ENCODE results near the gene KRTAP10-7.
A peak's percentile ranks its signal among the peaks of the same experiment; 100 is the strongest.
"Not testable (repeated sequence)": the region's sequence is repeated elsewhere in the genome, so short reads cannot be mapped to it uniquely, and the experiment has no call there.

Gene KRTAP10-7

DNA sequence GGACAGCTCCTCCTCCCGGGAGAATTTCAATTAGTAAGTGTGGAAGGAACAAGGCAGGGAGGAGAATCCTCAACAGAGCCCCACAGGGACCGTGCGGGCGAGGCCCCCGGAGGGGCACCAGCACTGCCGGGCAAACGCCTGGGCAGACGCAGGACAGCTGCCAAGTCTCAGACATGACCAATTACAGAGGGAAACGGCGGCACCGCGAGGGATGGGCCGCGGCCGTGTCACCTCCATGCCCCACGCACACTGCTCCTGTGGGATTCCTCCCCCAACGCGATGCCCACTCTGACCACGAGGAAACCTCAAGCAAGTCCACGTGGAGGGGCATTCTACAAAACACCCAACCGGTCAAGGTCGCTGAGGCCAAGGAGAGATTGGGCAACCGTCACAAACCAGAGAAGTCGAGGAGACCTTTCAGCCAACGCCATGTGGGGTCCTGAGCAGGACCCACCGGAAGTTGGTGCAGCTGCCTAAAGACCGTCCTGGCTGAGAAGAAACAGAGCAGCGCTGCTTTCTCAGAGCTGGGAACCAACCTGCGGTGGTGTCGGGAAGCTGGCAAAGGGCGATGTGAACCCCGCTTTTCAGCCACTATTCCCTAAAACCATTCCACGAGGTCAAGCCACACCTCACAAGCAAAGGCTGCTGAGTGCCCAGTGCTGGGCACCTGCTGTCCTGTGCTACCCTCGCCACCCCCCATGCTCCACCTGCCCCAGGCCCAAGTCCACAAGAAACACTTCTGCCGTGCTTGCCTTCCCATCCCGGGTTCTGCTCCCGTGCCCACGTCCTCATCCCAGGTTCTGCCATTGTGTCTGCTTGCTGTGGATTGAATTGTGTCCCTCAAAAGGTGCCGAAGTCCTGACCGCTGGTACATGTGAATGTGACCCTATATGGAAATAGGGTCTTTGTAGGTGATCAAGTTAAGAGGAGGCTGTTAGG, 28.3 kb upstream of the KRTAP10-7 start:
- DNase-seq (ENCODE audit: low read depth), result no peak

DNA sequence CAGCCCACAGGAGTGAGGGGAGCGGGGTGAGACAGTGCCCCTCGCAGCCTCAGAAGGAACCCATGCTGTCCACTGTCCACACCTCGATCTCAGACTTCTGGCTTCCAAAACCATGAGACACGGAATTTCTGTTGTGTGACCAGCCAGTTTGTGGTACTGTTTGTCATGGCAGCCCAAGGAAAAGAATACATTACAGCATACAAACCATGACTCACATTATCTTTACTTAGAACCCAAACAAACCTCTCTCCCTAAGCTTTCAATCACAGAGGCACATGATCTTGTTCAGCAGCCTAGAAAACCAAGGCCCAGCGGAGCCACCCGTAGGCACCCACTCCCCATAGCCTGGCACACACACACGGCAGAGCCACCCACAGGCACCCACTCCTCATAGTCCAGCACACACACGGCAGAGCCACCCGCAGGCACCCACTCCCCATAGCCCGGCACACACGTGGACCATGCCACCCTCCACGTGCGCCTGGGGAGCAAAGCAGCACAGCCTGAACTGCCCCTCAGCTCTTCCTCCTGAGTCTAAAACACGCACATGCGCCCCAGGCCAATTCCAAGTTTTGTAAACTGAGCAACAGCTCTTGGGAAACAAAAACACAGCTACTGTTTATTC, 27.3 kb upstream of the KRTAP10-7 start:
- DNase-seq (ENCODE audit: low read depth), result no peak

DNA sequence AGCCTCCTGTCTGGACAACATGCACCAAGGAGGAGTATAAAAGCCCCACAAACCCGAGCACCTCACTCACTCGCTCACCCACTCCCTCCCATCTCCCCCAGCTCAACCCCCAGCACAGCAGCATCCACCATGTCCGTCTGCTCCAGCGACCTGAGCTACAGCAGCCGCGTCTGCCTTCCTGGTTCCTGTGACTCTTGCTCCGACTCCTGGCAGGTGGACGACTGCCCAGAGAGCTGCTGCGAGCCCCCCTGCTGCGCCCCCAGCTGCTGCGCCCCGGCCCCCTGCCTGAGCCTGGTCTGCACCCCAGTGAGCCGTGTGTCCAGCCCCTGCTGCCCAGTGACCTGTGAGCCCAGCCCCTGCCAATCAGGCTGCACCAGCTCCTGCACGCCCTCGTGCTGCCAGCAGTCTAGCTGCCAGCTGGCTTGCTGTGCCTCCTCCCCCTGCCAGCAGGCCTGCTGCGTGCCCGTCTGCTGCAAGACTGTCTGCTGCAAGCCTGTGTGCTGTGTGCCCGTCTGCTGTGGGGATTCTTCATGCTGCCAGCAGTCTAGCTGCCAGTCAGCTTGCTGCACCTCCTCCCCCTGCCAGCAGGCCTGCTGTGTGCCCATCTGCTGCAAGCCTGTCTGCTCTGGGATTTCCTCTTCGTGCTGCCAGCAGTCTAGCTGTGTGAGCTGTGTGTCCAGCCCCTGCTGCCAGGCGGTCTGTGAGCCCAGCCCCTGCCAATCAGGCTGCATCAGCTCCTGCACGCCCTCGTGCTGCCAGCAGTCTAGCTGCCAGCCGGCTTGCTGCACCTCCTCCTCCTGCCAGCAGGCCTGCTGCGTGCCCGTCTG, 26.6 kb upstream of the KRTAP10-7 start, which contains the start of gene KRTAP10-4:
Gene KRTAP10-4 (plus strand): TSS at position 100 of the 827 bp plus-strand sequence. CDS start 30 bp downstream, at position 130.
- not testable (repeated sequence) for DNase-seq (ENCODE audit: low read depth)

DNA sequence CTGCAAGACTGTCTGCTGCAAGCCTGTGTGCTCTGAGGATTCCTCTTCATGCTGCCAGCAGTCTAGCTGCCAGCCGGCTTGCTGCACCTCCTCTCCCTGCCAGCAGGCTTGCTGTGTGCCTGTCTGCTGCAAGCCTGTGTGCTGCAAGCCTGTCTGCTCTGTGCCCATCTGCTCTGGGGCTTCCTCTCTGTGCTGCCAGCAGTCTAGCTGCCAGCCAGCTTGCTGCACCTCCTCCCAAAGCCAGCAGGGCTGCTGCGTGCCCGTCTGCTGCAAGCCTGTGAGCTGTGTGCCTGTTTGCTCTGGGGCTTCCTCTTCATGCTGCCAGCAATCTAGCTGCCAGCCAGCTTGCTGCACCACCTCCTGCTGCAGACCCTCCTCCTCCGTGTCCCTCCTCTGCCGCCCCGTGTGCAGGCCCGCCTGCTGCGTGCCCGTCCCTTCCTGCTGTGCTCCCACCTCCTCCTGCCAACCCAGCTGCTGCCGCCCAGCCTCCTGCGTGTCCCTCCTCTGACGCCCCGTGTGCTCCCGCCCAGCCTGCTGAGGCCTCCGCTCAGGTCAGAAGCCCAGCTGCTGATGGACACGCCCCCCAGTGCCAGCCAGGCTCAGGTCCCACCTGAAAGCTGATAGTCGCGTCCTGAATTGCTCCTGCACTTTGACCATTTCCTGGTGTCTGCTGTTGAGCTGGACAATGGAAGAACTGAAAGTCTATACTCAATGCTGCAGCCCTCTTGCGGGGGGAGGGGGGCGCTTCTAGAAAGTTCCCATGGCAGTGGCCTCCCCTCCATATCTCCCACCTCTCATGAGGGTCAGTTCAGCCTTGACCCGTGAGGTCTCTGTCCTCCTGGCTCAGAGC, 25.7 kb upstream of the KRTAP10-7 start:
- DNase-seq (ENCODE audit: low read depth), result no peak

DNA sequence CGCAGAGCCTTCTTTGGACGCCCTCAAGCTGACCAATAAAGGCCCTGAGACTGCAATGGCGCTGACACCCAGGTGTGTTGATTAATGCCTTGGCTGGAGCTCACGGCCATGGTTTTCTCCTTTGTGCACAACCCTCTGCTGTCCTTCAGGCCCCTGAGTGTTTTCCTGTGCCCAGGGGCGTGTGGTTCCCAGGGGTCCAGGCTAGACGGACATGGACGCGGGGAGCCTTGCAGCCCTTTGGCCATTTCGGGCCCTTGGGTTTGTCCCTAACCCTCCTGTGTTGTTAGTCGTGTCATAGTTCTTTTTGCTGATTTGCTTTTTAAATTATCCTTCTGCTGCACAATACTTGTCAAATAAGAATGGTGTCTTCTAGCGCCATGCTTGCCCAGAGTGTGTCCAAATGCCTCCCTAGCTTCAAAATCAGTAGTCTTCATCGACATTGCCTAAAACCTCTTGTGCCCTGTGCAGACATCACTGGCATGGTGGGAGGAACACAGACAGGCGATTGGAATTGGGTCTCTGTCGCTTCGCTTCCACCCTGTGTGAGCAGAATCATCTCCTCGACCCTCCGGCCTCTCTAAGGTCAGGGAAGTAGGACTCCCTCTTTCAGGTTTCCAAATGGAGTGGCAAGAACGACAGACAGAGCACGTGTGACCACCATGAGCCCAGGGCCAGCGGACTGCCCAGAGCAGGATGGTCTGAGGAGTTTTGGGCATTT, 24.9 kb upstream of the KRTAP10-7 start:
- no peak for DNase-seq (ENCODE audit: low read depth)

DNA sequence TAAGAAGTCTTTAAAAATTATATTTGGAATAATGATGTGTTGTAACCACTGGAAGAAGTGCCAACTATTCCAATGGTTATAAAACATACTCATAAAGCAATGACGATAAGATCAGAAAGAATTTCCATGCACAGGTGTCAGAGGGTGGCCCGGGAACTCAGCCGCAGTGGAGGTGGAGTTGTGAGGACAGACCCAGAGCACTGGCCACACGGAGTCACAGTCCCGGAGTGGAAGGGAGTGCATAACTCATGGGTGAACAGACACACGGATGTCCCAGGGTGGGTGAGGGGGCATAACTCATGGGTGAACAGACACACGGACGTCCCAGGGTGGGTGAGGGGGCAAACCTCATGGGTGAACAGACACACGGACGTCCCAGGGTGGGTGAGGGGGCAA, 24.4 kb upstream of the KRTAP10-7 start:
- no peak for DNase-seq (ENCODE audit: low read depth)

DNA sequence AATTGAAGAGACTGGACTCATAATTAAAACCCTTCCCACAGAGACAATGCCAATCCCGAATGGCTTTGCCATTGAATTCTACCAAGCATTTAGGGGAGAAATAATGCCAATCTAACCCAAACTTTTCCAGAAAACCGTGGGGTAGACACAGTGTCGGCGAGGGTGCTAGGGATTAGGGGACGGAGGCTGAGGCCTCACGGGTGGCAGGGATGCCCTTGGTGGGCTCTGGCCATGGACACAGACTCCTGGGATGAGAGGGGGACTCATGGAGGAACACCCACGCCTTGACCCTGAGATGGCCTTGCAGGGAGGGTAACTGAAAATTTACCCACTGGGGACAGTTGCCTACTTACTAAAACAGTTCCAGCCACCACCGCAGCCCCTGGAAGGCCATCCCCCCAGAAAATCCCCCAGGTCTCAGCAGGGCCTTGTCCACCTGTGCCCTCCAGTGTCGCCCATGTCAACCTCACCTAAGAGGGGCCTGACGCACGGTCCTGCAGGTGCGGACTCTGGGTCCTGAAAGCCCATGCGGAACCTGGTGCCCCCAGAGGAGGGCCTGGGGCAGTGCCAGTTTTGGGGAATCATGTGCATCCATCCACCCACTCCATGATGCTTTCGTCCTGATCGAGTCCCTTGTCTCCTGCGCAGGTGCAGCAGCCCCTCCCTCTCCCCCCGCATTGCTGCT, 21.9 kb upstream of the KRTAP10-7 start:
- DNase-seq (ENCODE audit: low read depth), result no peak

DNA sequence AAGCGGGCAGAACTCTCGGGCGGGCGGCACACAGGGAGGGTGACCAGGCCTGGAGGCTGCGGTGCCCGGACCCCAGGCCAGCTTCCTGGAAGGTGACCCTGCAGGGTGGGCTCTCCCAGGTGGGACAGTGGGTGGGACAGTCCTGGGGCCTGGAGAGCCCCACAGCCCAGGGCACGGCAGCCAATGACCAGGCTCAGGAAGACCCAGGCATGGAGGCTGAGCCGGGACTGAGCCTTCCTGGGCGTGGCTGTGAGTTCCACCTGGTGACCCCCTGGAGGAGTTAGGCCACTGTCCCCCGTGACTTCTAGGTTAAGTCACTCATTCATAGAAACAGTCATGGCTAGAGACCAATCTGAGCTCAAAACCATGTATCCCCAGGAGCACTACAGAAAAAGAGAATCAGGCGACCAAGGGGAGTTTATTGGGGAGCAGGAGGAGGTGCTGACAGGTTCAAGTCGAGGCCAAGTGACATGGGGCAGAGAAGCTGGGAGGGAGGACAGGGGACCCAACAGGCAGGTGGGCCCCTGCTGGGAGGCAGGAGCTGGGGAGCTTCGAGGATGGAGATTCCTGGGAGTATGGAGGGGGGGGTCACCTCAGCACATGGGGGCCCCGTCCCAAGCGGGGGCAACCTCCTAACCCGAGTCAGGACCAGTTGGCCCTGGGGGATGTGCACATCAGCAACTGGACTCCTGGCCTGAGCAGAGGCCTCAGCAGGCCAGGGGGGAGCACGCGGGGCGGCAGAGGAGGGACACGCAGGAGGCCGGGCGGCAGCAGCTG, 21.2 kb upstream of the KRTAP10-7 start:
- DNase-seq (ENCODE audit: low read depth), result no peak

DNA sequence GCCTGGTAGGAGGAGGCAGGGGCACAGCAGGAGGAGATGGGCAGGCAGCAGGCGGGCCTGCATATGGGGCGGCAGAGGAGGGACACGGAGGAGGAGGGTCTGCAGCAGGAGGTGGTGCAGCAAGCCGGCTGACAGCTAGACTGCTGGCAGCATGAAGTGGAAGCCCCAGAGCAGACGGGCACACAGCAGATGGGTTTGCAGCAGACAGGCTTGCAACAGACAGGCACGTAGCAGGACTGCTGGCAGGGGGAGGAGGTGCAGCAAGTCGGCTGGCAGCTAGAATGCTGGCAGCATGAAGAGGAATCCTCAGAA, 20.6 kb upstream of the KRTAP10-7 start:
- DNase-seq (ENCODE audit: low read depth), result no peak

DNA sequence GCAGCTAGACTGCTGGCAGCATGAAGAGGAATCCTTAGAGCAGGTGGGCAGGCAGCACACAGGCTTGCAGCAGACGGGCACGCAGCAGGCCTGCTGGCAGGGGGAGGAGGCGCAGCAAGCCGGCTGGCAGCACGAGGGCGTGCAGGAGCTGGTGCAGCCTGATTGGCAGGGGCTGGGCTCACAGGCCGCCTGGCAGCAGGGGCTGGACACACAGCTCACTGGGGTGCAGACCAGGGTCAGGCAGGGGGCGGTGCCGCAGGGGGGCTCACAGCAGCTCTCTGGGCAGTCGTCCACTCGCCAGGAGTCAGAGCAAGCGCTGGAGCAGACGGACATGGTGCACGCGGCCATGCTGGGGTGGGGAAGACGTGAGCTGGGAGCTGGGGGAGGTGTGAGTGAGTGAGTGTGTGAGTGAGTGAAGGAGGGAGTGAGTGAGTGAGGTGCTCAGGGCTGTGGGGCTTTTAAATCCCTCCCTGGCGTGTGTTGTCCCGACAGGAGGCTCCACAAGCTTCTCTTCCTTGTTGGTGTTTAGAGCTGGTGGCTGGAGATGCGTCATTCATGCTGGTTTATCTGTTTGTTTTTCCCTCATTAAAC, 20.1 kb upstream of the KRTAP10-7 start, which contains the start of gene KRTAP10-5:
Gene KRTAP10-5 (minus strand): TSS at position 374 of the 591 bp plus-strand sequence. CDS start 26 bp downstream, at position 348.
- not testable (repeated sequence) for DNase-seq (ENCODE audit: low read depth)

DNA sequence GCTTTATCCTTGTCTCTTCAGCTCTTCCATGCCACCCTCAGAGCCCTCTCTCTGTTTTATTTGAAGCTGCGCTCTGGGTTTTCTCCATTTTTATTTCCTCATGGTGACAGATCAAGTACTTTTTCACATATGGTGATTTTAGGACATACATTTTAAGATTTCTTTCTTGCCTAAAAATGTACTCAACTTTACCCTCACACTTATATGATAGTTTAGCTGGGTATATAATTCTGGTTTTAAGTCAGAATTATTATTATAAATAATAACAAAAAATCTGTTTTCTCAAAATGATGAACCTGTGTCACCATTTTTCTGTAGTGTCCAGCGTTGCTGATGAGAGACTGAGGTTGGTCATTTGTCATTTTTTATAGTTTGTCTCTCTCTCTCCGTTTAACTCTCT, 19.2 kb upstream of the KRTAP10-7 start:
- DNase-seq (ENCODE audit: low read depth), result no peak

DNA sequence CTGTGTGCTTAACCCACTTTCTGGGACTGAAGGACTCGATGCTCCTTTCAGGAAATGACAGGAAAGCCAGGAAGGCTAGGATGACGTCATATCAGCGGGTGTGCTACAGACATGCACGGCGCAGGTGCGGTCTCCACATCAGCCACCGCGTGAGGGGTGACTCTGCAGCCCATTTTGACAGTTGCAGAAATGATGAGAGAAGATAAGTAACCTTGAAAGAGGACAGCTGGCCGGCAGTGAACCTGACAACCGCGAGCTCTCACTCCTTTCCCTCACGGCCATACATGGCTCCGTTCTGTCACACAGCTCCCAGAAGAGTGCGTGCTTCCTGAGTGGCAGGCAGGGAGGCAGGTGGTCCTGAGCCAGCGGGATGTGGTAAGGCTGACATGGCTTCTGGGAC, 18.3 kb upstream of the KRTAP10-7 start:
- DNase-seq (ENCODE audit: low read depth), result no peak

DNA sequence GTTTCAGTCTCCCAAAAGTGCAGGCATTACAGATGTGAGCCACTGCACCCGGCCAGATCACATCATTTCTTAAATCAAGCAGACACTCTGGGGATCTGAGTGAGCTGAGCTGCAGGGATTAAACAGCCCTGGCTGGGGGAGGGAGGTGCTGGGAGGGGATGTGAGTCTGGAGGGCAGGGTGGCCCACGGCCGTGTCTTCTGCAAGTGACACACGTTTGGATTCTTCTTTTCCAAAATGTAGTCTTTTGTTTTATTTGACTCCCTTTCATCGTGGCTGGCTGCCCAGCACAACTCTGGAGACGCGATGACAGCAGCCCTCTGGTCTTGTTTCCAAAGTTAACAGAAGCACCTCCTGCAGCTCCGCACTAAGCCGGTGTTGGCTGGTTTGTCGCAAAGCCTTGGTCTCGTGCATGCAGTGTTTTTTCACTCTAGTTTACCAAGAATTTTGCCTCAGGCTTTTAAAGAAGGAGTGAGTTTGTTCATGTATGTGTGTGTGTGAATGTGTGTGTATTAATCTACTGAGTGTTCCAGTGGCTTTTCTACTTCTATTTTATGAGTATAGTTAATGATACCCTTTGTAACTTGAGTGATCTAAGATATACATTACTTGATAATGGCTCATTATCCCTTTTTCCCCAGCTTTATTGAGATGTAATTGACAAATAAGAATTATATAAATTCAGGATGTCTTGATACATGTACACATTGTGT, 17.2 kb upstream of the KRTAP10-7 start:
- no peak for DNase-seq (ENCODE audit: low read depth)

DNA sequence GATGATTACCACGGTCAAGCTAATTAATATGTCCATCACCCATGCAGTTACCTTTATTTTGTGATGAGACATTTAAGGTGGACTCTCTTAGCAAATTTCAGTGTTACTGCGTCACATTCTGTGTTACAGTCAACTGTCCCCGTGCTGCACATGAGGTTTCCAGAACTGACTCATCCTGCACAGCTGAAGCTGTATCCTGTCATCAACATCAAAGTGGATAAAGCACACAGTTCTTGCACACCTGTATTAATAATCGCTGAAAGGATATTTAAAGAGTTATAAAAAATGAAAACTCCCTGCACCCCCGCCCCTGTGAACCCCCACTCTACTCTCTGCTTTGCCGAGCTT, 16.6 kb upstream of the KRTAP10-7 start:
- DNase-seq (ENCODE audit: low read depth), result peak; percentile 22

DNA sequence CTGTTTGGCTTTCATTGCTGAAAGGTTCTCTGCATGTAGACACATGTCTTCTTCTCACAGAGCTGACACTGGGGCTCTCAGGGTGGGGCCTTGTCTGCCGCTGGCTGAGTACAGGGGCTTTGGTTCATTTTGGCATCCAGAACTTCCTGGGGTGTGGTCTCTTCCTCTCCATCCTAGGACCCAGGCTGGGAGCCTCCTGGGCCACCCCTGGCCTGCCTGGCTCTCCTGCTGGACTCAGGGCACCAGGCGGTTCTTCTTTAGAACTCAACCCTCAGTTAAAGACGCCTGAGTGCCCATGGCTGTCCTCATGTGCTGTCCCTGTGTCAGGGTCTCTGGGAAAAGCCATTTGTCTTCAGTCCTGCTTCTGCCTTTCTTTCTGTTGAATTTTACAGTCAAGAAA, 14.5 kb upstream of the KRTAP10-7 start:
- DNase-seq (ENCODE audit: low read depth), result no peak

DNA sequence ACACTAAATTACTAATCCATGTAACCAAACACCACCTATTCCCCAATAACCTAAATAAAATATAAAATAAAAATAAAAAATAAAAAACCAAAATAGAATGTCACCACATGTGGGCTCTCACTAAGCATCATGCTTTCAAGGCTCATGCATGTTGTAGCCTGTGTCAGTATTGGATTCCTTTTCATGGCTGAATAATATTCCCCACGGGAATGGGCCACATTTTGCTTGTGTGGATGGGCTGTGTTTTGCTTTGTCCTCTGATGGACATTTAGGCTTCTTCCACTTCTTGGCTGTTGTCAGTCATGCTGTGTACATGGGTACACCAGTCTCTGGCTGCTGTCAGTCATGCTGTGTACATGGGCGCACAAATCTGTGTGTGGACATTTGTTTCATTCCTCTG, 11.3 kb upstream of the KRTAP10-7 start:
- no peak for DNase-seq (ENCODE audit: low read depth)

DNA sequence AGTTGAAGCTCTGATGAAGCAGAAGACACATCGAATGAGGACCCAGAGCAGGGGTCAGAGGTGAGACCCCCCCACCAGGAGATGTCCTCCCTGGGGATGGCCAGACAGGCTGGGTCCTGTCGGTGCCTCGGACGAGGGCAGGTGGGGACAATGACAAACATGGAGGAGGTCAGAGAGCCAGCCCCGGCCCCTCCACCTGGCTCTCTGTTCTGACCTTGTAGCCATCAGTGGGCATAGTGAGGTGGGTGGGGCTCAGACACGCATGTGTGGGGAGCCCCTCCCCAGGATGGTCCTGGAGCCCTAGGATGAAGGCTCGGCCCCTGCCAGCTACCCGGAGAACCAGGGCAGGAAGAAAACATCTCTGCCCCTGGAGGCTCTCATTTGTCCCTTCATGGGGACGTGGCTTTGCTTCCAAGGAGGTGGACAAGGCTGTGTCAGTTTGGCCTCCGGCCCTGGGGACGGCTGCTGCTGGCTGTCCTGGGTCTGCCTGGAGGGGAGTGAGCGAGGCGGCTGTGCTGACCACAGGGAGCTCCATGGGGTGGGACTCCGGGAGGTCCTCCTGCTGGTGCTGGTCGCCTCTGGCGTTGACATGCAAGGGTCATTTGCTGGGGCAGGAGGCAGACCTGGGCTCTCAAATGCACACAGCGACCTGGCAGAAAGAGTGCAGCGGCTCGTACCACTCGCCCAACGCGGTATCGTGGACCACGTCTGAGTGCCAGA, 10.7 kb upstream of the KRTAP10-7 start:
- DNase-seq (ENCODE audit: low read depth), result no peak

DNA sequence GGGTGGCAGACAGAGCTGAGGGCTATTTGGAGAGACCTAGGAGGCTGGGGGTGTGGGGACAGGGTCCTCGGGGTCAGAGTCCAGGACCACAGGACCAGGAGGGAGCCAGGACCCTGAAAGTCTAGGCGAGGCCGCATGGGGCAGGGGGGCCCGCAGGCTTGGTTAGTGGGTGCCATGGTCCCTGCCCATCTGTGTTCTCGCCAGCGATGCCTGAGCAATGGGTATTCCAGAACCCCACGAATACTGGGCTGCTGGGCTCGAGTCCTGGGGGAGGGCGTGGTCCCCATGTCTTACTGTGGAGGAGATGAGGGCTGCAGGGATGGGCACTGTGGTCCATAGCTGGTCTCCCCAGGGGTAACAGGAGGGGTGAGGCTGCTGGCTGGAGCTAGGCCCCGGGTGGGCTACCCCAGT, 10.1 kb upstream of the KRTAP10-7 start:
- DNase-seq (ENCODE audit: low read depth), result no peak

Measured in T follicular helper cell (primary cell).